ENCODE results near the gene BUD31.

BUD31 gene

DNA sequence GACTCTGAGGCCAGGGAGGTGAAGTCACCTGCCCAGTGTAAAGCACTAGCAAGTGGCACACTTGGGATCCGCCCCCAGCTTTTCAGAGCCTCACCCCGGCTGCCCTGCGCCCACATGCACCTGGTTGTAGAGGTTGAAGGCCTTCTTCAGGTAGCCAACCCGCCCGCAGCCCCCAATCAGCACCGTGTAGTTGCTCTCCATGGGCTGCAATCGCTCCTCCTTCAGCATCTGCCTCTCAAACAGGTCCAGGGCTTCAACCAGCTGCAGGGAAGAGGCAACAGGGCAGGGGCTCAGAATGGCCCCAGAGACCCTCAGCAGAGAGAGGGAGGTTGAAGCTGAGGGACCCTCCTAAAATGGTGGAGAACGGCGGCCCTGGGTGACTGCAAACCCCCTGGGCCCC is 24.4 kb downstream of the BUD31 start:
- DNase-seq (ENCODE audit: low spot score): no peak

DNA sequence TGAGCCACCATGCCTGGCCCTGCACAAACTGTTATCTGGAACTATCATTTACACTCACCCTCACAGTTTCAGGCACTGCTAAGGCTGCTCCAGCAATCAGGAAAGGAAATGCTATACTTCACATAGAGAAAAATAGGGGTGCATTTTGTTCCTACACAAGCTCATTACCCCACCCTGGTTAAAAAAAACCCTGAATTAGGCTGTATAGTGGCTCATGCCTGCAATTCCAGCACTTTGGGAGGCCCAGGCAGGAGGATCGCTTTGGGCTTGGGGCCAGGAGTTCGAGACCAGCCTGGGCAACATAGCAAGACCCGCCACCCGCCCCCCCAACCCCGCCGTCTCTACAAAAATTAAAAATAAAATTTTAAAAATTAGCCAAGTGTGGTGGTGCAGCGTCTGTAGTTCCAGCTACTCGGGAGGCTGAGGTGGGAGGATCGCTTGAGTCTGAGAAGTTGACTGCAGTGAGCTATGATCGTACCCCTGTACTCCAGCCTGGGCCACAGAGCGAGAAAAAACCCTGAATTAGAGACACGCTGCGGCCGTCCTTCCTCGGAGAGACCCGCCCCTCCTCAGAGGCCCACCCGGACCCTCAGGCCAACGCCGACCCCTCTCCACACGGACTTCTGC is 29.3 kb downstream of the BUD31 start:
- DNase-seq (ENCODE audit: low spot score): no peak

DNA sequence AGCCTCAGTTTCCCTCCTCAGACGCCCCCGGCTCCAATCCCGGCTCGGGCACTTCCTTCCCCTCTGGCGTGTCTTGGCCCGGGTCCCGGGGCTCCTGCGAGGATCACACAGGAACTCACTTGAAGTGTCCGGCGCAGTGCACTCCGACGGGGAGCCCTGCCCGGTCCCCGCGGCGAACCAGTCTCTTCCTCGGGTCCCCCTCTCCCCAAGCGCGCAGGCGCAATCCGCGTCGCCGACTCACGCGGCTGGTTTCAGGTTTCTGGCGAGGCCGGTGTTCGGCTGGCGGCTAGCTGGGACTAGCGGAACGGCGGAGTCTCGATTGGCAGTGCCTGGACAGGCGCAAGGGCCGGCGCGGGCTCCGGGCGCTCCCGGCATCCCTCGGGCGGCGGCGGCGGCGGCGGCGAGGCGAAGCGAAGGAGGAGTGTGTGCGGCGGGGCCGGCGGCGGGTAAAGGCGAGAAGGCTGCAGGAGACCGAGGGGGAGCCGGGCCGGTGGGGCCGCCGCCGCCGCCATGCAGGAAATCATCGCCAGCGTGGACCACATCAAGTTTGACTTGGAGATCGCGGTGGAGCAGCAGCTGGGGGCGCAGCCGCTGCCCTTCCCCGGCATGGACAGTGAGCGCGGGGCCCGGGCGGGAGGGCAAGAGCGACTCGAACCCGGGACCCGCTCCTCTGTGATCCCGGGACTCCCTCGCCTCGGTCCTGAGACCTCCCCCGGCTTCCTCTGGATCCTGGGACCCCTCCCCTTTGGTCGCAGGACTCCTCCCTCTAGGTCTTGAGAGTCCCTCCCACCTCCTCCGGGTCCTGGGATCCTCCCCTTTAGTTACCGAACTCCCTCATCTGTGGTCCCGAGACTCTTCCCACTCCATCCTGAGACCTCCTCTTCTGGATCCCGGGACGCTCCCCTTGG is 30.1 kb downstream of the BUD31 start, which contains the start of the genes CPSF4 and PTCD1:
TSS of gene CPSF4 (plus strand) at position 371 of the 908 bp plus-strand sequence. CDS start at position 511, 140 bp downstream.
TSS of gene PTCD1 (minus strand) at position 226 of the 908 bp plus-strand sequence. CDS start 3,556 bp downstream, outside the sequence.
- DNase-seq (ENCODE audit: low spot score): peak; percentile 98

DNA sequence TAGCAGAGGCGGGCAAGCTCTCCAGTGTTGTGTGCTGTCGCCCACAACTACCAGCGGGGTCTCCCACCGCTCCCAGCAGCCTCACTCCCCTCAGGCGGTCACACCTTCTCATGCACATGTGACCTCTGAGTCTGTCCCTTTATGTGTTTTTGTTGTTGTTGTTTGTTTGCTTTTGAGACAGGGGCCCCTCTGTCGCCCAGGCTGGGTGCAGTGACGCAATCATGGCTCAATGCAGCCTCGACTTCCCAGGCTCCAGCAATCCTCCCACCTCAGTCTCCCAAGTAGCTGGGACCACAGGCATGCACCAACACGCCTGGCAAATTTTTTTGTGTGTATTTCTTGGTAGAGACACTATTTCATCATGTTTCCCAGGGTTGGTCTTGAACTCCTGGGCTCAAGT is 31.4 kb downstream of the BUD31 start:
- no peak for DNase-seq (ENCODE audit: low spot score)

DNA sequence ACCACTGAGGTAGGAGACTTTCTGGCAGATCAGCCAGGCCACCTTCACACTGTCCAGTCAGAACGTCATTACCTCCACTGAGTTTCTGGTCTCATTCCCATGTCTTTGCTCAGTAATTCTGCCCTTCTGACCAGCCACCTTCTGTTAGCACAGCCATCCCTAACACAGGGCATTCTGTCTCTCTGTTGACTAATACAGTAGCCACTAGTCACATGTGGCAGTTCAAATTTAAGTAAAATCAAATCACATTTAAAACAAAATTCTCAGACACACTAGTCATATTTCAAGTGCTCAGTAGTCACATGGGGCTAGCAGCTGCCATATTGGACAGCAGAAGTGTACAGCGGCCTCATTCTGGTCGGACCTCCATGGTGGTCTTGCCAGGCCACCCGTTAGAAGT is 37.3 kb downstream of the BUD31 start:
- DNase-seq (ENCODE audit: low spot score): no peak

DNA sequence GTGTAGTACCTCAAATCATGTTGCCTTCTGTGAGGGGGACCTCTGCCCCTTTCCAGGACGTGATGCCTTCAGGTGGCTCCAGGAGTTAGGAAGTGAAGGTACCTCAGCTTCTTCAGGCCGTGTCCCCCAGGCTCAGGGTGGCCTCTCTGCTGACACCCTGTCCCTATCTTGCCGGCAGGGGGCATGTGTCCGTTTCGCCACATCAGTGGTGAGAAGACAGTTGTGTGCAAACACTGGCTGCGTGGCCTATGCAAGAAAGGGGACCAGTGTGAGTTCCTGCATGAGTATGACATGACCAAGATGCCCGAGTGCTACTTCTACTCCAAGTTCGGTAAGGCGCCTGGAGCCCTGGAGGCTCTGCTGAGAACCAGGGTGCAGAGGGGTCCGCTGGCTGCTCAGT is 39.2 kb downstream of the BUD31 start:
- DNase-seq (ENCODE audit: low spot score): no peak

DNA sequence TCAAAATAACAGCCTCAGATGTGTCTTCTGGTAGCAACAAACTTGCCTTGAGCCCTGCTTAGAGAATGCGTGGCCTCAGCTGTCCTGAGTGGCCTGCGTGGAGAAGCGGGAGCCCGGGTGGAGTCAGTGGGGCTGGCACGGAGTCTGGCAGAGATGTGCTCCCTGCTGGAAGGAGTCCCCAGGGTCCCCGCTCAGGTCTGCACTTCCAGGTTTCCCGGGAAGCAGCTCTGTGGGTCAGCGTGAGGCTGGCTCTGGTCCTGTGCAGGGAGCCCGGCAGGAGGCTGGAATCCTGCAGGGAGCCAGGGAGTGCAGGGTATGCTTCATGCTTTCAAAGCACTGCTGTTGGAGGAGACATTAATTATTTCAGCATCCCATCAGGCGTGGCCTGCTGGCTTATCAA is 40.1 kb downstream of the BUD31 start:
- DNase-seq (ENCODE audit: low spot score): no peak

DNA sequence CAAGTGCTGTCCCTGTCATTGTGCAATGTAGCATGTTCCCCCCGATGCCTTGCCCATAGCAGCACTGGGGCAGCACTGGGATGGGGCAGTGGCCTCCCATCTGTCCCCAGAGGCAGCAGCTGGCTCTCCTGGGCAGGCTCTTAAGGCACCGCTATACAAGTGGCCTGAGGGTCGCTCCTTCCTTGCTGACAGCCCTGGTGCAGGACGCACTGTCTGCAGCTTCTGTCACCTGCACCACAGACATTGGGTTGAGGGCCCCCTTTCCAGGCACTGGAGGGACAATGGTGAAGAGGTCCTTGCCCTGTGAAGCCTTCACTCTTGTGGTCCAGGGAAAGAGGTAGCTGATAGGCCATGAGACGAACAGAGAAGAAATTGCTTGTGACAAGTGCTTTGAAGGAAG is 40.6 kb downstream of the BUD31 start:
- no peak for DNase-seq (ENCODE audit: low spot score)

DNA sequence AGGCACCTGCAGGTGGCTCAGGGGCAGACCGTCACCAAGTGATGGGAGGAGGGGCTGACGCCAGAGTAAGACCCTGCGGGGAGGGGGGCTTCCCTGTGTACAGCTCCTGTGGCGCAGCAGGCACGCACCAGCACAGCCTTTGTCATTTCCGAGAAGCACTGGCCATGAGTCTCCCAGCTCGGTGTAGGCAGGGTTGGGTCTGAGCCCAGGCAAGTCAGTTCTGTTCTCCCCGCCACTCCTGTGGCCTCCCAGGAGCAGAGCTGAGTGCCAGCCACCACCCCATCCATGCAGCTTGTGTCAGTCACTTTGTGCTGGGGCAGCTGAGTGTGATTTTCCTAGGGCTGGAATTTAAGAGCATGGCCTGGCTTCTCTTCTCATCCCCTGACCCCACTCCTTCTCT is 43.2 kb downstream of the BUD31 start:
- DNase-seq (ENCODE audit: low spot score): no peak

DNA sequence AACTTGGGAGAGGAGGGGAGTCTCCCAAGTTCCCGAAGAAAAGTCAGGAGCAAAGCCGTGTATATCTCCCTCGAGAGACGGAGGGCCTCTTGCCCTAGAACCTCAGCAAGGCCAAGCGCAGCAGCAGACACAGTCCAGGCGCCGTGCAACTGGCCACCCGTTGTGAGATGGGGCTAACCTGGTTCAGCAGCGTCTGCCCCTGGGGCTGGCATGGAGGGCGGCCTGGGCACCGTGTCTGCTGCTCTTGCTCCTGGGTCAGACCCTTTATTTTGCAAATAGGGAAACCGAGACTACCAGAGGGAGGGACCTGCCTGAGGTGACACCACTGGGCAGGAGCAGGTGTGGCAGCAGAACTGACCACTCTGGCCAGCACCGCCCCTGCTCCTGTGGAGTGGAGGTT is 43.8 kb downstream of the BUD31 start:
- no peak for DNase-seq (ENCODE audit: low spot score)

DNA sequence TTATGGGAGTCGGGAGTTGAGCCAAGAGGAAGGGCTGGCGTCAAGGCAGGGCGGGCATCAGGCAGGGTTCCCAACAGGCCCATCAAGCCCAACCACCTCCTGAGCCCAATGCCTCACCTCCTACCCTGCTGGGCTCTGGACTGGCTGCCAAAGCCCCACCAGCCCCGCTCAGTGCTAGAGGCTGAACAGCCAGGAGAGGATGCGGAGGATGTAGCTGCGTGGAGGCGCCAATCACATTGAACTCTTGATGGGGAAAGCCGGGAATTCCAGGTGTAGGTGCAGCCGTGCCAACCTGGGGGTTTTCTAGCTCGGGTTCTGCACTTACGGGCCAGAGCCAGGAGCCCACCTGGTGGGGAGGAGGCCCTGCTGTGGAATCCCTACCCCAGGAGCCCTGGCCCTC is 44.3 kb downstream of the BUD31 start:
- no peak for DNase-seq (ENCODE audit: low spot score)

DNA sequence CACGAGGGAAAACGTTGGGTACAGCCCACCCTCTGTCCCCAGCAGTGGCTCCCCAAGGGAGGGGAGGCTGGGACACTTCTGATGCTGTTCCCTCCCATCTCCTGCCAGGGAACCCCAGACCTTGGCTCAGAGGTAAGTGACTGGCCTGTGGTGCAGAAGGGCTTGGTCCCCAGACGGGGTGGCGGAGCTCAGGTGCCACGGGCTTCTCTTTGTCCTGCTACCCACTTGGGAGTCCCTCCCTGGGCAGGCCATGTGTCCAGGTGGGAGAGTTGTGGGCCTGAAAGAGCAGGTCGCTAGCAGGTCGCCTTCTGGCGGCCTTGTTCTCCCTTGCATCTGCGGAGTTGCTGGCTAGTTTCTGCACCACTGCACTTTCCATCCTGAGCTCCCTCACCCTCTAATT is 47.1 kb downstream of the BUD31 start:
- no peak for DNase-seq (ENCODE audit: low spot score)

DNA sequence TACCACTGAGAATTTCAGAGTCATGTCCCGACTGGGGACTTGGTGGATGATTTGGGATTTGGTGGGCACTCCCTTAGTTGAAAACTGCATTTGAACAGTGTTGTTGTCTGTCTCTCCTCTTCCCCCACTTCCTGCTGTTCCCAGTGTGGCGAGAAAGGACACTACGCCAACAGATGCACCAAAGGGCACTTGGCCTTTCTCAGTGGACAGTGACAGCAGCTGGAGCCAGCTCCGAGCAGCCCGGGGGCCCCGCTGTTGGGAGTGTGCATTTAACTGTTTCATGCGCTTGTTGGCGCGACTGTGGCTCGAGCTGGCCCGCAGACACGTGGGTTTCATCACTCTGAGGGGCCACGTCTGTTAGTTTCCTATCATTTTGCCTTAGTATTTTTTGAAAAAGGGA is 47.5 kb downstream of the BUD31 start:
- DNase-seq (ENCODE audit: low spot score): no peak

DNA sequence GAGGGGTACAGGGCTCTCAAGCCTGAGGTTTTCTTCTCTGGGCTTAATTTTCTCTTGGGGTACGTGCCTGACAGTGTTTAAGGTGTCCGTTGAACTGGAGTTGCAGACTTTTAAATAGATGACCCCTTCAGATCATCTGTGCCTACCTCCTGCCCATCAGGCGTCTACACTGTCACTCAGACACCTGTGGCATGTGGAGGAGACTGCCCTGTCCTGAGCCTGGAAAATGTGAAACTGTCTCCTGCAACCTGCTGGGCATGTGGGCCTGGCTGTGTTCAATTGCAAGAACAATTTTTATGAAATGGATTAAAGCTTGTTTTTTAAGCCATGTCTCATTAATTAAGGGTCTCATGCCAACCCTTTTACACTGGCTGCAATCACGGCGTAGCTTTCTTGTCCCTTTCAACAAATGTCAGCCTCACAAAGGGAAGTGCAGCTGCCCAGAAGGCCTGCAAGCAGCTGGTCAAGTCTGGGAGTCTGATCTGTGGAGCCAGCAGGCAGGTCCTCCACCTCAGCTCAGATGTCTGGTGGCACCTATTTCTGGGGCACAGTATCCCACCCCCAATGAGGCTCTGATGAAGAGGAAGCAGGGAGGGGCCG is 48.4 kb downstream of the BUD31 start:
- DNase-seq (ENCODE audit: low spot score): no peak

DNA sequence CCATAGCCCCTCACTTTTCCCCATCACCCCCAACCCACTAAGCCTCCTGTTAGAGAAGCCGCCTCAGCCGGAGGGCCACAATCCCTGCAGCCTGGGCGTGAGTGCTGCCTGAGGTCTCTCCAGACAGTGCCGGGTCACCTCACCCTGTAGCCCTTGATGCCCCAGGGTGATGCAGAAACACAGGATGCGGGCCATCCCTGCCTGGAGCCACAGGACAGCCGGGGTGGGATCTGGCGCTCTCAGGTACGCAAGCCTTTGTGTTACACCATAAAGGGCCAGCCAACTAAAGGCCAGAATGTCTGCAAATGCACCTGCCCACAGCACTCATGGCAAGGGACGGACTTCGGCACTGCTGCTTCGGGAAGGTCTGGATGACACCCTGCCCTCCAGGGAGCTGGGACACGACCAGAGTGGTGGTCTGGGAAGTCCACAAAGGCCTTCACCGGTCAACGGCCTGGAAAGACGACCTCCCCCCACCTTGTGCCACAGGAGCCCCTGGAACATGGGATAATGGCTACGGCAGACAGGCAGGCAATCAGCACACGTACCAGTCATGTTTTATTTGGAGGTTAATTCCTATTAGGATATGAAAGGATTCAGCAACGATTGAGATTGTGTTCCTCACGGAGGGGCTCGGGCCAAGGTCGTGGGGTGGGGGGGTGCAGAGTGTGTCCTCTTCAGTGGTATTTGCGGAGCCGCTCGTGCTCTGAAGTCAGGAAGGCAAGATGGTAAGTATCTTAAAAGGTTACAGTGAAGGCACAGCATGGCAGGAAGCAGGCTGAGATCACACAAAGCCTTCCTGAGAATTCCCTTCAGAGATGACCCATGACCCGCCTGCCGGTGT is 49.1 kb downstream of the BUD31 start:
- no peak for DNase-seq (ENCODE audit: low spot score)

DNA sequence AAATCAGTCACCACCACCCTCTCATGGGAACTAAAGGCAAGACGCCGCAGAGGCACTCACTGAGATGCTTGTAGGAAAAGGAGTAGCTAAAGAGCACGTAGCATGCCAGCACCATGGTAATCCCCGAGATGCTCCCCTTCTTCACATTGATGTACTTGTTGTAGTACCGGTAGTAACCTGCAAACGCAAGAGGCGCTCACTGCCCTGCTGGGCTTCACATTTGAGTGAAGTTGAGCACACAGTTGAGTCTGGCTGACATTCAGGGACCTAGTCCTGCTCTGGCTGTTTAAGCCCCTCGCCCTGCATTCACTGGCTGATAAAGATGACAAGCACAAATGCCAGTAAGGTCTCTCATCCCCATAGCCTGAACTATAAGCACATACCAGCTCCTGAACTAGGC is 50.3 kb downstream of the BUD31 start:
- DNase-seq (ENCODE audit: low spot score): no peak

DNA sequence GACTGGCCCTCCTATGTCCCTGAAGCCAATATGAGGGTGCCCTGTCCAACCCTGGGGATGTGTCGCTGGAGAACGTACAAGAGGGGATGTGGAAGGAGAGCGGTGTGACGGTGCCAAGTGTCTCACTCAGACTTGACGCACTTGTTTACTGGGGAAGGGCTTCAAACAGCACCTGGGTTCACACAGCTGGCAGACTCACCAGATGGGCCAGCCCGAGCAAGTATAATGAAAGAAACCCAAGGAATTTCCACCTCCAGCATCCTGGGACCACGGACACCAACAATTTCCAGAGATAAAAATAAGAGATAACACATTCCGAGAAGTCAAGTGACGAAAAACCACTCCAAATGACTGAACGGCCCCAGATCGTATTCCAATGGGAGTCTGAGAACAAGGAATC is 51.9 kb downstream of the BUD31 start:
- DNase-seq (ENCODE audit: low spot score): no peak

DNA sequence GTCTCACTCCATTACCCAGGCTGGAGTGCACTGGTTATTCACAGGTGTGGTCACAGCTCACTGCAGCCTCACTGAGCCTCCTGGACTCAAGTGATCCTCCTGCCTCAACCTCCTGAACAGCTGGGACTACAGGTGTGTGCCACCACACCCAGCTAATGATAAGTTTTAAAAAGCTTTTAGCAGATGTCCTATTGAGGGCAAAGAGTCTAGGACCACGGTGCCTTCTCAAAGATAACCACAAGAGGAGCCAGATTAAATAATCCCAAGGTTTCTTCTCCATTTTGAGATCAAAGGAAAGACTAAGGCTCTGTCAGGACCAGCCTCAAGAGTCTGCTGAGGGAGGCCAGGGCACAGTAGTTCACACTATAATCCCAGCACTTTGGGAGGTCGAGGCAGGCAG is 52.5 kb downstream of the BUD31 start:
- no peak for DNase-seq (ENCODE audit: low spot score)

DNA sequence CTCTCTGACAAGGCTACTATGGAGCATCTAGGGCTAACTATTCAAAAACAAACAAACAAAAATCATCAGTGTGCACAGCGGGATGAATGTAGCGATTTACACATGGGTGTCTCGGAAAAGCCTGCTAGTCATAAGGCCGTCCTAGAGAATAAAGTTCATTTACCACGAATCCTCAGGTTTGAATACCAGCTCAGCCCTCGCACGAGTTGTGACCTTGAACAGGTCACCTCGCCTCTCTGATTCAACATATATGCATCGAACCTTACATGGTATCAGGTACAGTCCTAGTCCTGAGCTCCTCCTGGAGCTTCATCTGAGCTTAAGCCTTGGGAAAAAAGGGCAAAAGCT is 56.6 kb downstream of the BUD31 start:
- DNase-seq (ENCODE audit: low spot score): no peak

DNA sequence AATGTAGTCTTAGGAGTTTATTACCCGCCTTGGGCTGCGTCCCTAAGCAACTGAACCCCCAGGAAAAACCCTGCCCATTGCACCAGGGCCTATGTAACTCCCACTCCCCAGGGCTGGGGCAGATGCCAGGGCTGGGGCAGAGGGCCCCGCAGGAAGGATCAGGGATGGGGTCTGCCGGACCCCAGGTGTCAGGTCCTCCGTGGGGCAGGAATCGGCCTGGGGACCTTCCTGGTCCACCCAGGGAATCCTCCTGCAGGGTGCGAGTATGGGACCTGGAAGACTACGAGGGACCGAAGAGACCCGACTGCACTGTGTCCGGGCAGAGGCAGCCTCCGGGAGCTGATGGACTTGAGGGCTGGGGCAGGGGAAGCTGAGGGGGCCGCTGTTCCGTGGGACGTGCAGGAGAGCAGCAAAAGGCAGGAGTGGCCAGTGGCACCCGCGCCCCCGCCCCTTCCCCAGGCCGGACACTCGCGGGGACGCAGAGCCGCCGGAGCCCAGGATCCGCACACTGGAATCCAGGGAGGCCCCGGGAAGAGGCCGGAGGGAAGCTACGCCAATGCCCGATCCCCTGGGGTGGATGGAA is 59.7 kb downstream of the BUD31 start:
- DNase-seq (ENCODE audit: low spot score): no peak
